ENCODE measurements around the gene CENPT.
A peak's percentile ranks its signal among the peaks of the same experiment; 100 is the strongest.

CENPT gene, protein sequence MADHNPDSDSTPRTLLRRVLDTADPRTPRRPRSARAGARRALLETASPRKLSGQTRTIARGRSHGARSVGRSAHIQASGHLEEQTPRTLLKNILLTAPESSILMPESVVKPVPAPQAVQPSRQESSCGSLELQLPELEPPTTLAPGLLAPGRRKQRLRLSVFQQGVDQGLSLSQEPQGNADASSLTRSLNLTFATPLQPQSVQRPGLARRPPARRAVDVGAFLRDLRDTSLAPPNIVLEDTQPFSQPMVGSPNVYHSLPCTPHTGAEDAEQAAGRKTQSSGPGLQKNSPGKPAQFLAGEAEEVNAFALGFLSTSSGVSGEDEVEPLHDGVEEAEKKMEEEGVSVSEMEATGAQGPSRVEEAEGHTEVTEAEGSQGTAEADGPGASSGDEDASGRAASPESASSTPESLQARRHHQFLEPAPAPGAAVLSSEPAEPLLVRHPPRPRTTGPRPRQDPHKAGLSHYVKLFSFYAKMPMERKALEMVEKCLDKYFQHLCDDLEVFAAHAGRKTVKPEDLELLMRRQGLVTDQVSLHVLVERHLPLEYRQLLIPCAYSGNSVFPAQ

DNA sequence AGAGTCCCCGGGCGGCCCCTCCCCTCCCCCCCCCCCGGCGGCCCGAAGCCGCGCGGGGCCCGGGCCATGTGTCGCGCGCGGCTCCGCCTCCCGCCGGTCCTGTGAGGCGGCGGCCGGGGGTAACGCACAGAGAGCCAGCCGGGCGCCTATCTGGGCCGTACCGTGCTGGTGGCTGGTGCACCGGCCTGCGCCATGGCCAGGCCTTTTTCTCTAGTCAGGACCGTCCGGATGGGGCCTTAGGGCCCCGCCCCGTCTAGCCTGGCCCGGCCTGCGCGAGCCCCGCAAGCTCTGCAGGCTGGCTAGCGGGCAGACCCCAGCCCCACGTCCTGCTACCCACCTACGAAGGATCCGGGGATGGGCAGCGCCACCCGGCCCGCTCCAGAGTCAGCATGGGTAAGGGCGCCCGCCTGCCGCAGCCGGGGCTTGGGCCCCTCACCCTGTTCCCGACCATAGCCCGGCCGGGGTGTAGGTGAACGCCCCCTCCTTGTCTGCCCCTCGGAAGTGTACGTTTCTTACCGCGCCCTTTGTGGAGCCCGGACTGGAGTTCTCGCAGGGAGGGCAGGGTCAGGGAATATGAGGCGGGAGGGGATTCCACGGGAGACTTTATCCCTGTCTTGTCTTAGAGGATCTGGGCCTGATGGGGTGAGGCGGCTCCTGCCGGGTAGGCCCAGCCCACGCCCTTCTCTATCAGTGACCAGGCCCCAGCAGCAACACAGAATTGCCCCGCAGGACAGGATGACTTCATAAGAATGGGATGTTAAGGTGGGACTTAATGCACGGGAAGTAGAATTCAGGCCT, at the start of gene CENPT:
Gene CENPT, minus strand, starts transcription at position 630 of the 798 bp plus-strand sequence. CDS start 13,834 bp downstream, outside the sequence.
- peak; percentile 86 for DNase-seq (ENCODE audit: low spot score)
- TF ChIP-seq, protein P1, sequence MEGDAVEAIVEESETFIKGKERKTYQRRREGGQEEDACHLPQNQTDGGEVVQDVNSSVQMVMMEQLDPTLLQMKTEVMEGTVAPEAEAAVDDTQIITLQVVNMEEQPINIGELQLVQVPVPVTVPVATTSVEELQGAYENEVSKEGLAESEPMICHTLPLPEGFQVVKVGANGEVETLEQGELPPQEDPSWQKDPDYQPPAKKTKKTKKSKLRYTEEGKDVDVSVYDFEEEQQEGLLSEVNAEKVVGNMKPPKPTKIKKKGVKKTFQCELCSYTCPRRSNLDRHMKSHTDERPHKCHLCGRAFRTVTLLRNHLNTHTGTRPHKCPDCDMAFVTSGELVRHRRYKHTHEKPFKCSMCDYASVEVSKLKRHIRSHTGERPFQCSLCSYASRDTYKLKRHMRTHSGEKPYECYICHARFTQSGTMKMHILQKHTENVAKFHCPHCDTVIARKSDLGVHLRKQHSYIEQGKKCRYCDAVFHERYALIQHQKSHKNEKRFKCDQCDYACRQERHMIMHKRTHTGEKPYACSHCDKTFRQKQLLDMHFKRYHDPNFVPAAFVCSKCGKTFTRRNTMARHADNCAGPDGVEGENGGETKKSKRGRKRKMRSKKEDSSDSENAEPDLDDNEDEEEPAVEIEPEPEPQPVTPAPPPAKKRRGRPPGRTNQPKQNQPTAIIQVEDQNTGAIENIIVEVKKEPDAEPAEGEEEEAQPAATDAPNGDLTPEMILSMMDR (IDR thresholded peaks at IDR 0.05; ENCODE audit: extremely low read depth, insufficient read depth, missing control alignments): no peak
- in situ Hi-C loops (cut with MboI; ENCODE audit: low pct_unique_long_range_greater_than_20kb, low sequenced_read_pairs, unreplicated experiment): no loop called here

DNA sequence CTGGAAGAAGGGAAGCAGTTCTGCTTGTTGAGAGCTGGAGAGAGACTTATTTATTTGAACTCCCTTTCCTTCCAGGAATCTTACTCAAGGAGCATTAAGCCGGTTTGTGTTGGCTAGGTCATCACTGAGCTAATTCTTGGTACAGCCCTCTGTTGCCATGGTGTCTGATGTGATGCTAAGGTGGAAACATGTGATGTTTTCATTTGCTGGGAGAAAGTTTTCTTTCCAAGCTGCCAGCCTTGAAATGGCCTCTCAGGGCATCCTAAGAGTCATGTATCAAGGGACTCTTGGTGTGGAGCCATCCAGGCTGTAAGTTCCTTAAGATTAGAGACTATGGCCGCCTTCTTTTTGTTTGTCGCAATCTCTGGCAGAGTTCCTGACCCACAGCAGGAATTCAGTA, 49.7 kb upstream of the CENPT start:
- no peak for DNase-seq (ENCODE audit: low spot score)
- in situ Hi-C loops (cut with MboI; ENCODE audit: low pct_unique_long_range_greater_than_20kb, low sequenced_read_pairs, unreplicated experiment): no loop called here
- TF ChIP-seq, protein P1 (IDR thresholded peaks at IDR 0.05; ENCODE audit: extremely low read depth, insufficient read depth, missing control alignments): no peak

DNA sequence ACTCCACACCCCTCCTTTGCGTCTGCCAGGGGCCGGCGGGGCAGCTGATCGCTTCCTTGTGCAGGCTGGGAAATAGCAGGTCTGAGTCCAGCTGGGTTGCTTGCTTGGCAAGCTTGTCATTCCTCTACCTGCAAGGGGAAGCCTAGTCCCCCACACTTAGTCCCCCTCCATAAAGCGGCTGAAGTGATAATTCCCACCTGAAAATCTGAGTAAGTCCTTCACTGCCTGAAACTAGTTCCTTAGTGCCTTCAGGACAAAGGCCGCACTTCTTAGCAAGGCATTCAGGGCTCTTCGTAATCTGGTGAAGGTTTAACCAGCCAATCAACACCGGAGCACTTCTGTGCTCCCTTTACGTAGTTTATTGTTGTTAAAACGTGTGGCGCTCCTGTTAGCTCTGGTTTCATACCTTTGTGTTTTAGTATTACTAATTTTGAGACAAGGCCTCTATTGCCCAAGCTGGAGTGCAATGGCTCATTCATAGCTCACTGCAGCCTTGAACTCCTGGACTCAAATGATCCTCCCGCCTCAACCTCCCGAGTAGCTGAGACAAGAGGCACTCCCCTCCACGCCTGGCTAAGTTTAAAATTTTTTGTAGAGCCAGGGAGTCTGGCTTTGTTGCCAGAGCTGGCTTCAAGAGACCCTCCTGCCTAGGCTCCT, 46.4 kb upstream of the CENPT start:
- TF ChIP-seq, protein P1 (IDR thresholded peaks at IDR 0.05; ENCODE audit: extremely low read depth, insufficient read depth, missing control alignments): no peak
- in situ Hi-C loops (cut with MboI; ENCODE audit: low pct_unique_long_range_greater_than_20kb, low sequenced_read_pairs, unreplicated experiment): no loop called here
- DNase-seq (ENCODE audit: low spot score): no peak

DNA sequence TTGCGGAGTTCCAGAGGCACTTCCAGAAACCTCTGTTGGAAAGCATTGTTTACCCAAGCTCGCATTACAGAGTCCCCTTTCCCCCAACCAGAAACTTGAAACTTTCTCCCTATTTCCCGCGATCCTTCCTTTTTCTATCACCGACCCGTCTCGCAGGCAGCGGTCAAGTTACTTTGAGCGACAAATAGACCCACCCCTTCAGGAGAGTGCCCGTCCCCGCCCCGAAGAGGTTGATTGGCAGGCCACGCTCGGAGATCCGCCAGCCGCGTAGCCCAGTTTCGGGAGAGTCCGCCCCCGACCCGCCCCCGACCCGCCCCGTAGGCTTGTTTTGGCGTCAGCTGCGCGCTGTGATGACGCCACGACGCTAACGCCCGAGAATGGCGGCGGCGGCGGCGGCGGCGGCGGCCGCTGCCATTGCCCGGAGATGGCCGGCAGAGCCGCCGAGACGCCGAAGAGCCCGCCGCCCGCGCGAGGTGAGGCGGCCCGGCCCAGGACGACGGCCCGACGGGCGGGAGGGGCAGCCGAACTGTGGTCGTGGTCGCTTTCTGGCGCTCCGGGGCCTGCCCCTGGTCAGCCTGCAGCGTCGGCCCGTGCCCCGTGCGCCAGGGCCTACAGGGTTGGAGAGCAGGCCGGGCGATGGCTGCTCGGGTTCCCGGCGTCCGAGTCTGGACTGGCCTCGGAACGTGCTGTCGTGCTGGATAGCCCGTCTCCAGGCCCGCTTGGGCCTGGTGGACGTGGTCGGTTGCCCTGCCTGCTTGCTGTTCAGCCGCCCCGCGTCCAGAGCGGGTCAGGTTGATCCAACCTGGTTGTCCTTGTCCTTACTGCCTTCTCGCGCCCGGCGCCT, 45.6 kb upstream of the CENPT start, which contains the start of gene PSKH1:
Gene PSKH1, plus strand, starts transcription at position 356 of the 844 bp plus-strand sequence. CDS start 15,496 bp downstream, outside the sequence.
- DNase-seq (ENCODE audit: low spot score): peak; percentile 100
- in situ Hi-C loops (cut with MboI; ENCODE audit: low pct_unique_long_range_greater_than_20kb, low sequenced_read_pairs, unreplicated experiment): no loop called here
- TF ChIP-seq, protein P1 (IDR thresholded peaks at IDR 0.05; ENCODE audit: extremely low read depth, insufficient read depth, missing control alignments): no peak

DNA sequence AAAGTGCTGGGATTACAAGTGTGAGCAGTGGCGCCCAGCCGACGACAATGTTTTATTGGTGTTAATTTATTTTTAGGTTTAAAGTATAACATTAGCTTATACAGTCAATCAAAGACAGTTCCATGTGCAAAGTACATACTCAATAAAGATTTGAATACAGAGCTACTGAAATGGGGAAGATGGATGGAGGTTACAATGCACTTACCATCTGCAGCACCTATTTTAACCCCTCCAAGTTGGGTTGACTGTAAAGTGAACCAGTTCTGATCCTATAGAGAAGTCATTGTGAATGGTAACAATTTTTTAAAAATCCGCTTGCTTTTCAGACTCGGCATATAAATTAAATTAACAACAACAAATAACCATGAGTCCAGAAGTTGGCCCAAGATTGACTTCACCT, 44.9 kb upstream of the CENPT start:
- no peak for DNase-seq (ENCODE audit: low spot score)
- in situ Hi-C loops (cut with MboI; ENCODE audit: low pct_unique_long_range_greater_than_20kb, low sequenced_read_pairs, unreplicated experiment): no loop called here
- TF ChIP-seq, protein P1 (IDR thresholded peaks at IDR 0.05; ENCODE audit: extremely low read depth, insufficient read depth, missing control alignments): no peak
